HepG2 (cell line): ENCODE results near the gene ERMARD. TPM values are rescaled to one million over a fixed set of nuclear protein-coding genes. Genes with fewer than 3 reads are reported as not detected.

ENCODE experiments used
- FOXO4 ChIP-seq: sonication (generic); formaldehyde crosslinking; conservative IDR thresholded peaks from 2 replicates; pipeline ENCODE4 v1.8.1; 2023; ENCODE audit warnings: missing genetic modification reagents
- ISL2 ChIP-seq: sonication (generic); formaldehyde crosslinking; IDR thresholded peaks from 2 replicates; pipeline ENCODE4 v1.5.0; 2020; ENCODE audit warnings: missing genetic modification reagents
- KDM2A ChIP-seq: sonication (generic); formaldehyde crosslinking; IDR thresholded peaks from 2 replicates; pipeline ENCODE4 v1.4.0; 2020; ENCODE audit warnings: low read depth, missing genetic modification reagents, borderline replicate concordance
- KLF16 ChIP-seq, 2 experiments: sonication (generic) in 1 of 2; formaldehyde crosslinking in 1 of 2; IDR thresholded peaks; 2 replicates each; pipeline versions ENCODE4 v1.6.1 to v1.8.0; 2016 to 2023; ENCODE audit warnings: missing genetic modification reagents in 2 of 2, missing compliant biosample characterization in 1 of 2
- PAWR ChIP-seq: sonication (generic); formaldehyde crosslinking; IDR thresholded peaks from 2 replicates; pipeline ENCODE4 v1.4.0; 2020; ENCODE audit warnings: missing genetic modification reagents, mild to moderate bottlenecking, borderline replicate concordance
- PBX2 ChIP-seq: IDR thresholded peaks from 2 replicates; pipeline ENCODE4 v1.6.1; 2016; ENCODE audit warnings: control low read depth
- REST ChIP-seq, 2 experiments: IDR thresholded peaks; 2 replicates each; pipeline ENCODE4 v1.6.1; 2011 to 2012; ENCODE audit warnings: low read length in 2 of 2, borderline replicate concordance in 1 of 2, low read depth in 1 of 2, mild to moderate bottlenecking in 1 of 2, moderate library complexity in 1 of 2
- RFX1 ChIP-seq: fragments of 450-650 bp; IDR thresholded peaks from 2 replicates; pipeline ENCODE4 v1.6.1; 2017
- SALL2 ChIP-seq: sonication (generic); formaldehyde crosslinking; IDR thresholded peaks from 2 replicates; pipeline ENCODE4 v1.8.1; 2023; ENCODE audit warnings: mild to moderate bottlenecking, missing genetic modification reagents, inconsistent platforms
- SIN3B ChIP-seq: fragments of 150-350 bp; IDR thresholded peaks from 2 replicates; pipeline ENCODE4 v1.6.1; 2014; ENCODE audit warnings: low read length
- SKIL ChIP-seq: sonication (generic); formaldehyde crosslinking; IDR thresholded peaks from 2 replicates; pipeline ENCODE4 v1.8.0; 2022; ENCODE audit warnings: missing genetic modification reagents, mild to moderate bottlenecking, moderate library complexity, borderline replicate concordance
- SMC3 ChIP-seq: IDR thresholded peaks from 2 replicates; pipeline ENCODE4 v1.6.1; 2011; ENCODE audit warnings: low read length, improper control_type of control experiment
- ZBTB44 ChIP-seq: sonication (generic); formaldehyde crosslinking; IDR thresholded peaks from 2 replicates; pipeline ENCODE4 v1.4.0; 2020; ENCODE audit warnings: missing genetic modification reagents
- ZNF512 ChIP-seq: sonication (generic); formaldehyde crosslinking; IDR thresholded peaks from 2 replicates; pipeline ENCODE4 v1.4.0; 2020; ENCODE audit warnings: mild to moderate bottlenecking, missing genetic modification reagents
- ZNF558 ChIP-seq: sonication (generic); formaldehyde crosslinking; IDR thresholded peaks from 2 replicates; pipeline ENCODE4 v1.9.0; 2022; ENCODE audit warnings: mild to moderate bottlenecking, missing genetic modification reagents, borderline replicate concordance
- ZNF720 ChIP-seq: sonication (generic); formaldehyde crosslinking; IDR thresholded peaks from 2 replicates; pipeline ENCODE4 v1.4.0; 2020; ENCODE audit warnings: missing genetic modification reagents
- polyA plus RNA-seq, 8 experiments: library from polyadenylated mRNA; depleted of rRNA in 3 of 8; stranded (reverse) in 7 of 8; unstranded in 1 of 8; fragments of >200 nt; fragmentation: Illumina TruSeq in 4 of 8; extraction: Trizol in 4 of 8; gene quantifications; 2 replicates each; pipeline versions ENCODE4 v1.2.1 to v1.2.3, GENCODE V29; 2011 to 2016; ENCODE audit warnings: low read depth in 4 of 8, missing spikeins in 1 of 8, mixed read lengths in 1 of 8; ENCODE audit not compliant: insufficient read depth in 1 of 8
- total RNA-seq, 5 experiments: library from RNA; depleted of rRNA; stranded (reverse); fragments of >200 nt; fragmentation: Illumina TruSeq; extraction: Trizol; gene quantifications; 2 replicates each; pipeline ENCODE4 v1.2.3, GENCODE V29; 2016; ENCODE audit warnings: low read depth in 1 of 5

Gene ERMARD
- total and polyA plus RNA-seq, 2 of the 13 experiments (the other 11 are each of a cell fraction or from before 2014, with no cell fraction given) = 8.8 to 10.7 TPM

GRCh38 chr6:169752074-169752623 is 727 bp downstream of the ERMARD start (continued):
- TF ChIP-seq SALL2 (CRISPR knock-in tag) = no peak
- no peak for TF ChIP-seq ISL2 (CRISPR knock-in tag)
- peak; percentile 47; the same call in 1 of the 2 replicates for TF ChIP-seq ZBTB44 (CRISPR knock-in tag)
- TF ChIP-seq PBX2 (CRISPR knock-in tag) = no peak
- TF ChIP-seq ZNF720 (CRISPR knock-in tag) = no peak
- no peak for TF ChIP-seq ZNF512 (CRISPR knock-in tag)
- TF ChIP-seq KDM2A (CRISPR knock-in tag) = no peak
- no peak for TF ChIP-seq ZNF558 (CRISPR knock-in tag)
- TF ChIP-seq SKIL = peak; percentile 16; the same call in 1 of the 2 replicates
- TF ChIP-seq SMC3 = peak; percentile 13; the same call in 1 of the 2 replicates
- 0 out of 2 replicates have a peak, but pooled peaks have one; percentile 13 for TF ChIP-seq FOXO4
- TF ChIP-seq PAWR (CRISPR knock-in tag) = no peak
- TF ChIP-seq SIN3B = no peak
- no peak for TF ChIP-seq REST (IDR thresholded peaks at IDR 0.05; ENCODE audit: borderline replicate concordance in 1 of 2, low read depth in 1 of 2, low read length in 2 of 2)
- no peak for TF ChIP-seq RFX1
- TF ChIP-seq KLF16 (CRISPR knock-in tag; IDR thresholded peaks at IDR 0.05) = no peak
